Body of pancreas (tissue), 4 donors: ENCODE measurements around the gene NDUFA6. TPM values are rescaled to one million over a fixed set of nuclear protein-coding genes. Genes with fewer than 3 reads are reported as not detected.
"Not testable (repeated sequence)": the region's sequence is repeated elsewhere in the genome, so short reads cannot be mapped to it uniquely, and the experiment has no call there.

ENCODE experiments used
- ATAC-seq: fragments of 150-250 bp; one replicate; pipeline ENCODE4 v1.9.1; 2016
- DNase-seq, 4 donors: peaks; one replicate each; pipeline ENCODE4 v3.0.0-alpha.2; 2019
- H3K27ac ChIP-seq, 4 donors: fragments of 200-600 bp; sonication (generic); 1 replicate in 3 of 4; 2 replicates in 1 of 4; pipeline versions ENCODE4 v1.5.1 to v1.6.1; 2016 to 2019; ENCODE audit warnings: mild to moderate bottlenecking in 1 of 4, mixed read lengths in 1 of 4, moderate library complexity in 1 of 4
- H3K27me3 ChIP-seq, 2 donors: fragments of 200-600 bp; sonication (generic); one replicate each; pipeline ENCODE4 v1.6.0; 2016; ENCODE audit warnings: mild to moderate bottlenecking in 1 of 2
- H3K36me3 ChIP-seq, 2 donors: fragments of 200-600 bp; sonication (generic); replicated peaks in 1 of 2; 2 replicates each; pipeline ENCODE4 v1.5.1; 2016; ENCODE audit warnings: low read depth in 2 of 2; ENCODE audit not compliant: insufficient read depth in 1 of 2
- H3K4me1 ChIP-seq: fragments of 200-600 bp; sonication (generic); one replicate; pipeline ENCODE4 v1.6.0; 2016
- H3K4me3 ChIP-seq, 2 donors: fragments of 200-600 bp; sonication (generic); 1 replicate in 1 of 2; 2 replicates in 1 of 2; pipeline ENCODE4 v1.5.1; 2016 to 2019
- H3K9me3 ChIP-seq, 3 donors: fragments of 200-600 bp; sonication (generic); 1 replicate in 2 of 3; 2 replicates in 1 of 3; pipeline ENCODE4 v1.5.1; 2016
- CTCF ChIP-seq, 7 experiments: fragments of 450-650 bp in 4 of 7; fragments of 200-600 bp in 3 of 7; sonication (generic) in 3 of 7; IDR thresholded peaks; one replicate each; pipeline ENCODE4 v1.5.1; 2016 to 2019; ENCODE audit warnings: antibody characterized with exemption in 7 of 7
- POLR2A ChIP-seq, 3 donors: fragments of 450-650 bp; IDR thresholded peaks; one replicate each; pipeline ENCODE4 v1.6.1; 2016; ENCODE audit warnings: antibody characterized with exemption in 3 of 3, mild to moderate bottlenecking in 2 of 3
- WGBS, 2 donors: methylation state at CpG; one replicate each; pipeline ENCODE4 v1.1.5; 2017; 5-methylcytosine and 5-hydroxymethylcytosine counted together
- intact Hi-C: fragments of 100-400 bp; cut with DNase I; formaldehyde crosslinking; loops from one replicate; pipeline ENCODE4 v1.15.1; 2023
- total RNA-seq, 2 donors: library from RNA; depleted of rRNA; stranded (reverse); fragments of >200 nt; gene quantifications; one replicate each; pipeline ENCODE4 v1.1.0, GENCODE V29; 2016

Gene NDUFA6
- total RNA-seq, 2 donors from 2014 or later, result 18.9 to 30.3 TPM

GRCh38 chr22:42127606-42128005, 37.0 kb upstream of the NDUFA6 start:
- no peak overlapping the region for H3K4me3 ChIP-seq
- WGBS, 2 donors, result 88 to 90% methylated on average over 4 to 16 of the region's 16 CpGs
- no peak for ATAC-seq
- DNase-seq, result no peak
- no peak overlapping the region for H3K27ac ChIP-seq
- TF ChIP-seq CTCF (IDR thresholded peaks at IDR 0.05), result no peak
- no peak for TF ChIP-seq POLR2A (IDR thresholded peaks at IDR 0.05)
- H3K36me3 ChIP-seq, result no peaks in the 10 kb centered on the region
- H3K27me3 ChIP-seq, result no peaks in the 10 kb centered on the region
- H3K4me1 ChIP-seq, result peaks cover 6% of the 10 kb centered on the region
- intact Hi-C loops, result no loop called here
- H3K9me3 ChIP-seq, result no peaks in the 10 kb centered on the region

GRCh38 chr22:42123529-42123928, 33.0 kb upstream of the NDUFA6 start:
- H3K4me1 ChIP-seq, ATAC-seq, DNase-seq, H3K9me3 ChIP-seq, H3K4me3 ChIP-seq, H3K27ac ChIP-seq, H3K27me3 ChIP-seq, intact Hi-C loops, H3K36me3 ChIP-seq: not testable (repeated sequence)
- no CpG with 5 or more reads among the region's 4 CpGs for WGBS, 2 donors

GRCh38 chr22:42120231-42121021, 29.9 kb upstream of the NDUFA6 start:
- WGBS, 2 donors, result 63 to 82% methylated on average over 15 of the region's 15 CpGs
- intact Hi-C loops, H3K4me1 ChIP-seq, H3K27me3 ChIP-seq, DNase-seq, H3K4me3 ChIP-seq, ATAC-seq, H3K9me3 ChIP-seq, H3K27ac ChIP-seq, H3K36me3 ChIP-seq: not testable (repeated sequence)

- TF ChIP-seq POLR2A (IDR thresholded peaks at IDR 0.05) (no peak), CTCF (IDR thresholded peaks at IDR 0.05) (no peak)
- DNase-seq, result peak in 1 of 4 donors; percentile 51
- H3K27me3 ChIP-seq, result no peaks in the 10 kb centered on the region
- intact Hi-C loops, result no loop called here
- no peak overlapping the region for H3K4me3 ChIP-seq
- no peaks in the 10 kb centered on the region for H3K9me3 ChIP-seq
- no peaks in the 10 kb centered on the region for H3K4me1 ChIP-seq
- WGBS, 2 donors, result 85 to 94% methylated on average over 4 of the region's 4 CpGs
- H3K27ac ChIP-seq, result no peak overlapping the region
- no peaks in the 10 kb centered on the region for H3K36me3 ChIP-seq
- no peak for ATAC-seq
Observed at GRCh38 chr22:42116848-42117424, 26.4 kb upstream of the NDUFA6 start.

- H3K9me3 ChIP-seq, H3K27me3 ChIP-seq, H3K4me3 ChIP-seq, DNase-seq, H3K27ac ChIP-seq, ATAC-seq, H3K36me3 ChIP-seq, H3K4me1 ChIP-seq, intact Hi-C loops: not testable (repeated sequence)
- 56 to 69% methylated on average over 6 of the region's 6 CpGs for WGBS, 2 donors
Observed at GRCh38 chr22:42115420-42115830, 24.9 kb upstream of the NDUFA6 start.

- Histone ChIP-seq H3K9me3 (no peaks in the 10 kb centered on the region), H3K36me3 (no peaks in the 10 kb centered on the region), H3K4me1 (no peaks in the 10 kb centered on the region), H3K4me3 (no peak overlapping the region), H3K27me3 (no peaks in the 10 kb centered on the region), H3K27ac (no peak overlapping the region)
- DNase-seq (peak; percentile 31 to 64 (median 51)), ATAC-seq (no peak)
- TF ChIP-seq CTCF (IDR thresholded peaks at IDR 0.05), result peak in 6 of 7 experiments; percentile 19 to 51 (median 34)
- no peak for TF ChIP-seq POLR2A (IDR thresholded peaks at IDR 0.05)
- intact Hi-C loops, result no loop called here
- WGBS, 2 donors, result 81 to 83% methylated on average over 7 of the region's 7 CpGs
Observed at GRCh38 chr22:42114721-42115120, 24.1 kb upstream of the NDUFA6 start.
